GM21786 (cell line): ENCODE results near the gene IMMP1L.
"Not testable (repeated sequence)": the region's sequence is repeated elsewhere in the genome, so short reads cannot be mapped to it uniquely, and the experiment has no call there.

ENCODE experiments used
- ATAC-seq: cut with Tn5 transposase; IDR thresholded peaks from one replicate; pipeline ENCODE4 v1.9.1; 2021; ENCODE audit not compliant: unreplicated experiment

IMMP1L gene, protein sequence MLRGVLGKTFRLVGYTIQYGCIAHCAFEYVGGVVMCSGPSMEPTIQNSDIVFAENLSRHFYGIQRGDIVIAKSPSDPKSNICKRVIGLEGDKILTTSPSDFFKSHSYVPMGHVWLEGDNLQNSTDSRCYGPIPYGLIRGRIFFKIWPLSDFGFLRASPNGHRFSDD

DNA sequence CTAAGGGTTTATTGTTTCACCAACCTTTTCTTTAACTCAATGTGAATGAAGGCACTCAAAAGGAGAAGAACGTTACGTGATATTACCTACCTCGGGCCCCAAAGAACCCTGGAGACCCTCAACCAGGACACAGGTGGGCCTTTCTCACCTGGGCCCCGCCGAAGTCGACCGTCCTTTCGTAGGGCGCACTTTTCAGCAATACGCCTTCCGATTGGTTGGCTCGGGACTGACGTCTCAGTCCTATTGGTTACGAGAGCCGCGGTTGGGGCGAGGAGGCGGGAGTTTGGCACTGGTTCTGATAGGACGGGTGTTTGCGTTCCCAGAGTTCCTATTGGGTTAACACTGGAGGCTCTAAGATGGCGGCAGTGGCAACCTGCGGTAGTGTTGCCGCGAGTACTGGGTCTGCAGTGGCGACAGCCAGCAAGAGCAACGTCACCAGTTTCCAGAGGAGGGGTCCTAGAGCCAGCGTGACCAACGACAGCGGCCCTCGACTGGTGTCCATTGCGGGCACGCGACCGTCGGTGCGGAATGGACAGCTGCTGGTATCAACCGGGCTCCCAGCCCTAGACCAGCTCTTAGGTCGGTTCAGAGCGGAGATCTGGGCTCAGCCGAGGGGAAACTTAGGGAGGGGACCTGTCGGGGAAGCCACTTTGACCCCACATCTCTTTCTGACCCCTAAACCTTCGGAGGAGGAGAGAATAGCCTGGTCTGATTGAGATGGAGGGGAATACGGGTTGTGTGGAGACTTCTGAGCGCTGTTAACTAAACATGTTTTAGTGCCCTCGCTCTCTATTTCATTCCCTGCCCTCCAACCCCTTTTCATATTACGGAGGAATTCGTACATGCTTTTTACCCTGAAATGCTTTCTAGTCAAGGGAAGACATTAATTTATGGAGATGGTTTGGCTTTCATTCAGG is at the start of gene IMMP1L, which contains the start of gene ELP4:
TSS of gene IMMP1L (minus strand) at position 194 of the 917 bp plus-strand sequence. CDS start 46,346 bp downstream, outside the sequence.
TSS of gene ELP4 (plus strand) at position 339 of the 917 bp plus-strand sequence. CDS start at position 357, 18 bp downstream.
- ATAC-seq, result peak; percentile 100

DNA sequence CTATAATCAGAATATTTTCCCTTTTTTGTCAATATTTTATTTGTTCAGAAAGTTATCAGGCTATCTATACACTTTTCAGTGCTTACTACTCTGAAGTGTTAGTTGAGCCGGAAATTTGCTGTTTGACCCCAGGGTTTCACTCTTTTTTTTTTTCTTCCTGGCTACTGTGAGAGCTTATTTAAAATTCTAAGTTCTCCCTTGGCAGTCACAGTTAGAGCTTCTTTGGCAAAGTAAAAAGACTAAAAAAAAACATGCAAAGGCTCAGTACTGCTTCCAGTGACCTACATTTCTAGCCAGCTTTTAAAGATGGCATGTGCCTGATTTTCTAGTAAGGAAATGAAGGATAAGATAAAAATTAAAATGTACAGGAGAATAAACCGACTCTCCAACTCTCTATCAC is 48.6 kb upstream of the IMMP1L start:
- no peak for ATAC-seq

DNA sequence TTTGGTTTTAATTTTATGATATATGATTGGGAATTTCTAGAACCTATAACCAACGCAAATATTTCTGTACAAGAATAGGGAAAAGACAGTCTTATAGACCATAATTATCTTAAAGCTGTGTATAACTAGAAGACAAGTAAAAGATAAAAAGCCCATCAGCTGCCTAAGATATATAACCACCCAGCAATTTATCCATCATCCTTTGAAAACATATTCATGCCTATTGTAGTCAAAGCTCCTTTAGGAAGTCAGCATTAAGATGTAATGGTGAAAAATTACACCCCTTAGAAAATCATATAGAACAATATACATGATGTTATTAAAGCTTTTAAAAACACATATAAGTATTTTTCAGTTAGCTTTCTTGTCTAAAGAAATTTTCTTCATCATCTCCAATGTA is 46.5 kb upstream of the IMMP1L start:
- no peak for ATAC-seq

DNA sequence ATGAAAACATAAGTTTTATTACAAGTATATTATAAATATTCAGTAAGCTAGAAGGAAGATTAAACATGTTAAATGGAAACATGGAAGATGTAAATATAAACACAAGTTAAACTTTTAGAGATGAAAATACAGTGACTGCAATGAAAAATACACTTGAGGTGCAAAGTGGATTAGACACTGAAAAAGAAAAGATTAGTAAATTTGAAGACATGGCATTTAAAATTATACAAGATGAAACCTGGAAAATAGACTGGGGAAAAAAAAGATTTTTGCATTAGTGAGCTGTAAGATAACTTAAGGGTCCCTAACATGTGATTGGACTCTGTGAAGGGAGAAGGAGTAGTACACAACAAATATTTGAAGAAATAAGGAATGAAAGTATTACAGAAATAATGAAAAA is 33.4 kb upstream of the IMMP1L start:
- ATAC-seq, result no peak

DNA sequence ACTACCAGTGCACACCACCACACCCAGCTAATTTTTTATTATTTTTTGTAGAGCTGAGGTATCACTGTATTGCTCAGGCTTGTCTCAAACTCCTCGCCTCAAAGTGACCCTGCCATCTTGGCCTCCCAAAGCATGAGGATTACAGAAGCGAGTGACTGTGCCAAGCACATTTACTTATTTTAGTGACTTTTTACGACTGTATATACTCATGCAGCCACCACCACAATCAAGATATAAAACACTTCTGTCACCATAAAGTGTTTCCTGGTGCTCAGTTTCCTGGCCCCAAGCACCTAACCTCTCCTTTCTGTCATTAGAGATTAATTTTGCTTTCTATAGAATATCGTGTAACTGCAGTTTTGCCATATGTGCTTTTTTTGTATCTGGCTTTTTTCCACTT is 26.1 kb upstream of the IMMP1L start:
- ATAC-seq, result no peak

DNA sequence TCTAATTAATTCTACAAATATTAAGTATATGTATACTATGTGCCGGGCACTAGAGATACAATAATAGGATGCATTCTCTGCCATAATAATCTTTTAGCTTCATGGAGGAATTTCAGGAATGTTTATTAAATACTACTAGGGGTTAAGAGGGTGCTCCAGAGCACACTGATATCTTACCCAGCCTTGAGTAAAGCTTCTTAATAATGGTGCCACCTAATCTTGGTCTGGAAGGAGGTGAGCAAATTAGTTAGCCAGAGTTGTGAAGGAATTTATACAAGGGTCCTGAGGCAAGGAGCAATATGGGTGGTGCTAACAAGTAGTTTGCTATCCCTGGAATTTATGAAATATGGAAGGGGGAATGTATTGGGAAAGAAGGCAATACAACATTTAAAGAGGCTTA is 21.9 kb upstream of the IMMP1L start:
- no peak for ATAC-seq

DNA sequence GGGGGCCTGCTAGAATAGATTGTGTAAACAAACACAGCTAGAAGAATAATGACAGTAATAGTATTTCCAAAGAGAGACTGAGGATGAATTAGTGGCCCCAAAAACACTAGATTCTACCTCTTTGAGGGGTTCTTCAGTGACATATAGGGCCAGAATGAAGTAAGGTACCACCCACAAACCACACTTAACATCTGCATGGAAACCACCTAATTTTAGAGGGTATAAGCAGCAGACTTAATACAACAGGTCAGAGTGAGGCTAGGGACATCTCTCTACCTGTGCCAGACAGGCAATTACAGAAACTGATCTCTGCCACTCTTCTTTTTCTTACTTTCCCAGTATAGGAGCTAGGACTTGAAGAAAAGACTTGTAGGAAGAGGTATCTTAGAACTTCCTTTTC is 20.3 kb upstream of the IMMP1L start:
- ATAC-seq, result no peak

DNA sequence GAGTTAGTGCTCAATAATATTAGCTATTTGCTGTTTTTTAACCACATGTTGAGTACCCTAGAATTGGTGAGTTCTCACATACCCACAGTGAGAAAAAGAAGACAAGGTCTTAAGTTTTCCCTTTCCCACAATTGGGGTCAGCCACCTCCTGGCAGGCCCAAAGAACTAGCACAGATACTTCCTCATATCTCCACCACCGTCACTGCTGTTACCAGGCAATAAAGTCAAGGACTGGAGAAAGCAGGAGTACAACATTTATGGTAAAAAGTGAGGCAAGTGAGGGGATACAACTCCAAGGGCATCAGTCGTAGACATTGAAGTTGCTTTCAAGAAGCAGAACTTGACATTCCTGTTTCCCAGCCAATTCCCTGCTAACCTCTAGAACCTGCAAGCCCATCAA is 19.8 kb upstream of the IMMP1L start:
- ATAC-seq, result no peak

DNA sequence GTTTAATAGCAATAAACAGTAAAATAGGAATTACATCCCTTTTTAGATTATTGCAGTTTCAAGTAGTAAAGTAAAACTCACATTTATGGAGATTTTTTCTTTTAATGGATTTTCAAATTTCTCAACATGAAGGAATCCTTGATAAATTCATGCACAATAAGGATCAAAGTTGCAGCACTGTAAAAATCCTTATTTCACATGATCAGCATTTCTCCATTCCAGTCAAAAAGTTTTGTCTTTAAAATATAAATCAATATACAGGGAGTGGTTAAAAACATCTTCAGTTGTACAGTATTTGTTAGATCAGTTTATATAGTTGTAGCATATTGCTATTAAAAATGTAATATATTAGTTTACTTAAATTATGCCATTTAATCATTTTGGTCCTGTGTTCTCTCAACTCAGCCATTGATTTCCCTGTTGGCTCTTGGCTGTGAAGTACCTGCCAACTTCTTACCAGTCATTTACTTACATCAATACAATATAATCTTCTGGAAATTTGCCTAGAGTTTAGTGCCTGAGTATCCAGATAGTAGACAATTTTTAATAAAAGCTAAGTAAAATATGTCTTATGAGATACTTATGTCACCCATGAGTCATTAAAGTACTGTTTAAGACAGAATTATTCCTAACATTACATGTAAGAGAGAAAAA is 12.2 kb upstream of the IMMP1L start:
- ATAC-seq, result no peak

DNA sequence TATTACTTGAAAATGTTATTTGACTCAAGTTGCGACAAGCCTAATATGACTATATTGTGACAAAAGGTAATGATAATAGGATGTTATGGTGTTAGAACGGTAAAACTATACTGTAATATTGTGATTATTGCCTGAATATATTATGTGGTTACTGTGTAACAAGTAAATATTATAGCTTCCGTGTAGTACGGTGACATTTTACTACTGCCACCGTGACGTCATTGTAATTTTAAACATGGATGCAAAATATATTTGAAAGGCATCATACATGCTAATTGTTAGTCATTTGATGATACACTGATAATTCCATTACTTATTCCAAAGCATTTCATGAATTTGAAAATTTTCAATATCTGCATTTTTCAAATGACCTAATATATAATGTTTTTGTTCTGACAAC is 2.7 kb upstream of the IMMP1L start:
- ATAC-seq, result no peak

DNA sequence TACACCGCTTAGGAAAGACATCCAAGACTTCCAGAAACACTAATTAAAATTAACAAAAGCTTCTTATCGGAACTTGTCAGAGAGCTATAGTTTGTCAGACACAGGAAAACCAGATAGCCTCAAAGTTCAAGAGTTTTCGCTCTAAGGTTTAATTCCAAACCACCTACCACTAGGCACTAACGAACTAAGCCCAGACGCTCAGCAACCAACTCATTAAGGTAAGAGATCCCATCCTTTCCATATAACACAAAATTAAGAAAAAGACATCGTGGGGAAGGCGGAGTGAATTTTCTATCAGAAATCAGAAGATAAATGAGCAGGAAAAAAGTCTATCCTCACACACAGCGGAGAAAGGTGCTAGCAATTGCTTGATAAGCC is 382 bp downstream of the IMMP1L start:
- peak; percentile 8 for ATAC-seq

DNA sequence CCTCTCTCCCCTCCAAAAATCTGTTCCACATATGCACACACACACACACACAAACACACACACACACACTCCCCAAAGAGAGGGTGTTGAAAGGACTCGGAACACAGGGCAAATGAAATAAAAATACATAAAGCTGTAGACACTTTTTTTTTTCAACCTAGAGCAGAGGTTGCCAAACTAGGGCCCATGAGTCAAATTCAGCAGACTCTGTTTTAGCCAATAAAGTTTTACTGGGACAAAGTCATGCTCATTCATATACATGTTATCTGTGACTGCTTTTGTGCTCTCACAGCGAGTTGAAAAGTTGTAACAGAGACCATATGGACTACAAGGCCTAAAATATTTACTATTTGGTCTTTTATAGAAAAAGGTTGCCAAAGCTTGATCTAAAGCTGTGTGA is 8.9 kb downstream of the IMMP1L start:
- ATAC-seq, result no peak

DNA sequence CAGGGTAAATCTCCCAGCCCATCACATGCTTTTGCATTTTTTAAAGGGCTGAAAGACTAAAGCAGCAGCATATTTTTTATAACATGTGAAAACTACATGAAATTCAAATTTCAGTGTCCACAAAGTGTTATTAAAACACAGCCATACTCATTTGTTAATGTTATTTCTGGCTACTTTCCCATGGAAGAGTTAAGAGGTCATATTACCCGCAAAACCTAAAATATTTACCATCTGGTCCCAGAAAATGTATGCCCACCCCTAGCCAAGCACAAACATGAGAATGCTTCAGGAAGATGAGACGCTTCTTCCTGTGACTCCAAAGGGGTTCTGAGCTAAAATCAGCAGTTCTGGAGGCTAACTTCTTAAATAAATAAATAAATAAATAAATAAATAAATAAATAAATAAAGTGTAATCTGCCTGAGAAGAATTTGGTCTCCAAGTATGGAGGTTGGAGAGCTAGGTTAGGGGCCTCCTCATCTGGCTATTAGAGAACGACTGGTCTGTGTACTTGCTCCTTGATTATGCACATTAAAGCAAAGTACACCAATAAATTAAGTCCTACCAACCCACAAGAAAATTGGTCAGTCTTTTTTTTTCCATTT is 9.7 kb downstream of the IMMP1L start:
- no peak for ATAC-seq

DNA sequence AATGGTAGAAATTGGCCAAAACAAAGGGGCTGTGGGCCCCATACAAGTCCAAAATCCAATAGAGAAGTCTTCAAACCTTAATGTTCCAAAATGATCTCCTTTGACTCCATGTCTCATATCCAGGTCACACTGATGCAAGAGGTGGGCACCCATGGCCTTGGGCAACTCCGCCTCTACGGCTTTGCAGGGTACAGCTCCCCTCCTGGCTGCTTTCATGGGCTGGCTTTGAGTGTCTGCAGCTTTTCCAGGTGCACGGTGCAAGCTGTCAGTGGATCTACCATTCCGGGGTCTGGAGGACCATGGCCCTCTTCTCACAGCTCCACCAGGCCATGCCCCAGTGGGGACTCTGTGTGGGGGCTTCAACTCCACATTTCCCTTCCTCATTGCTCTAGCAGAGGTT is 15.7 kb downstream of the IMMP1L start:
- not testable (repeated sequence) for ATAC-seq

DNA sequence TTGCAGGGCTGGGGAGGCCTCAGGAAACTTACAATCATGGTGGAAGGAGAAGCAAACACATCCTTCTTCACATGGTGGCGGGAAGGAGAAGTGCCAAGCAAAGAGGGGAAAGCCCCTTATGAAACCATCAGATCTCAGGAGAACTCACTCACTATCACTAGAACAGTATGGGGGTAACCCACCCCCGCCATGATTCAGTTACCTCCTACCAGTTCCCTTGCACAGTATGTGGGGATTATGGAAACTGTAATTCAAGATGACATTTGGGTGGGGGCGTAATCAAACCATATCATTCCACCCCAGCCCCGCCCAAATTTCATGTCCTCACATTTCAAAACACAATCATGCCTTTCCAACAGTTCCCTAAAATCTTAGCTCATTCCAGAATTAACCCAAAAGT is 16.2 kb downstream of the IMMP1L start:
- ATAC-seq, result no peak

DNA sequence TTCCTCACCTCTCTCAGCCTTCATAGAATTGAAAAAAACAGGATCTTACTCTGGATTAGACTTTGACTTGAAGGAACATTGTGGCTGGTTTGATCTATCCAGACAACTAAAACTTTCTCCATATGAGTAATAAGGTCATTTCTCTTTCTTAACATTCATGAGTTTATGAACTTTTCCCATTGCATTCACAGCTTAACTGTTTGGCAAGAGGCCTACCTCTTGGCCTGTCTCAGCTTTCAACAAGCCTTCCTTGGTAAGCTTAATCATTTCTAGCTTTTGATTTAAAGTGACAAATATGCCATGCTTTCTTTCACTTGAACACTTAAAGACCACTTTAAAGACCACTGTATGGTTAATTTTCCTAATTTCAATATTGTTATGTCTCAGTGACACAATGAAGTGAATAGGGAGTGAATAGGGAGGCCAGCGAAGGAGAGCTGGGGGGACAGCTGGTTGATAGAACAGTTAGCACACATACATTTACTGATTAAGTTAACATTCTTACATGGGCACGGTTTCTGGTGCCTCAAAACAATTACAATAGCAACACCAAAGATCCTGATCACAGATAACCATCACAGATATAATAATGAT is 17.0 kb downstream of the IMMP1L start:
- no peak for ATAC-seq

DNA sequence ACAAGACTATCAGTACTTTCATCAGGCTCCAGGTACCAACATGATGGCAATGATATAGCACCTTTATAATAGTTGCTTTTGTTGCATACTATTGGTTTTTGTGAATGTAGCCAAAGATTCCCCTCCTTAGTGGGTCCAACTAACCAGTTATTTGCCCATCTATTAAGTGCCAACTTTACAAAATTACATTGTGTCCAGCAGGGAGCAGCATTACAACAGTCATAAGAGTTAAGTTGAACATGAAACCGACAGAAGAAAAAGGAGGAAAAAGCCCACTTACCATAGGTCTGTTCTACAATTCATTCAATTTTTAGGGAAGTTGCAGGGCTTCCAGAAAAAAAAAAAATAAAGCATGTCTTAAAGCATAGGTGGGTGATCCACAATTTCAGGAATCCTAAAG is 21.6 kb downstream of the IMMP1L start:
- no peak for ATAC-seq

DNA sequence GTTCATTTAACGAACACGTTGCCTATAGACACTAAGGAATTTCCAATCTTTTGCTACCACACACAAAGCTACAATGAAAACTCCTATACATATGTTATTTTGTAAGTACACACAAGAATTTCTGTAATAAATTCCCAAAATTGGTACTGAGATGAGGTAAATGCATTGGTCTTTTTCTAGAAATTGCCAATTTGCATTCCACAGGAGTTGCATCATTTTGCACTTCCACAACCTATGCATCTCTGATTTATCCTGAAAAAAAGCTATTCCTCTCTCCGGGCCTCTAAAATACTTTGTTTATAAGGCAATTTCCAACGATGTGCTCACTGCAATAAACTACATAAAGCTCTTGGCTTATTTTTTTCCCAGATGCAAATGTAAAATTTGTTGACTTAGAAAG is 24.9 kb downstream of the IMMP1L start:
- ATAC-seq, result no peak

DNA sequence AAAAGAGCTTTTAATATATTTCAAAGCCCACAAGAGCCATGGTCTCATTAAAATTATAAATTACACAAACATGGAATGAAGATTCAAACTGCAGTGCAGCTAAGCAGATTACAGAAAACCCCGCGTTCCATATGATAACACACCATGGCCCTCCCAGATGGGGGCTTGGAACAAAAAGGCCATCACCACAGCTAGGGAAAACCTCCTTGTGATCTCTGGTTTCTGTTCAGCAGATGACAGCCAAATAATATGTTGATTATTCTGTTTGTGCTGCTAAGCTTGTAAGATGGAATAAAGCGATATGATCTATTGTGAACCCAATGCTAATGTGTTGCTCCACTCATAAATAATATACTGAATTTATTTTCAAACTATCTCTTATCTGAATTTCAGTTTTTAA is 28.5 kb downstream of the IMMP1L start:
- no peak for ATAC-seq

DNA sequence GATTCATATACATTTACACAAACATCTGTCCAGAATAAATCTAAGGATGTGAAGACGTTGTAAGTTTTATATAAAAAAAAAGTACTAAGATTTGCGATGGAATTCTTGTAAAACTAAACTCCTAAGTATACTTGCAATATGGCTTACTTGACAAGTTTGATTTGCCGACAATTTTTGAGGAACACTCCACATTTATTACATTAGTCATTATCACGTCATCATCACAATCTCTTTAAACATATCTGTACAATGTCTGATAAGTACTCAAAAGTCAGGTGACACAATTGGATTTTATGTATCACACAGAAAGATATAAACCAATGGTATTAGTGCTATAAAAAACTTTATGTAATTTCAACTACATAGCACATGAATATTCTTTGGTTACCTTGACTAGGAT is 30.4 kb downstream of the IMMP1L start:
- no peak for ATAC-seq

DNA sequence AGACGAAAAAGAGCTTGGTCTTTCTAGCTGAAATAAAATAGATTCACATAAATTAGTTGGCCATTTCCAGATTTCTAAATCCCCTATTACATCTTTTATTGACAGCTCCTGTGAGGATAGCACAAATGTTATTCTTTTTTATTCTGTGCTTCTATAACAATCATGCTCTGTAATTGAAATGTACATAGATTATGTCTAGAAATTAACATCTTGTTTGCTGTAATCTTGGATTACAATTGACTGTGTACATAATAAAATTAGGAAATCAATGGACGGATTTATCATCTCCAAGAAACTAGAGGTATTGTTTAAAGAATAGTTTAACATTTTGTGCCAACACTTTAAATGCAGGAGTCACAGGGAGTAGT is 31.2 kb downstream of the IMMP1L start:
- ATAC-seq, result no peak
